CD14-positive monocyte (primary cell): ENCODE results near the gene COQ7. TPM values are rescaled to one million over a fixed set of nuclear protein-coding genes. Genes with fewer than 3 reads are reported as not detected.

Source experiments
- DNase-seq, 3 donors: peaks; one replicate each; pipeline ENCODE4 v3.0.0-alpha.2; 2011 to 2022
- H2AFZ ChIP-seq: 2 replicates; pipeline ENCODE4 v1.6.0; 2012; ENCODE audit warnings: mild to moderate bottlenecking, low read depth, low read length, inconsistent platforms; ENCODE audit not compliant: insufficient read depth, poor library complexity, severe bottlenecking
- H3K27ac ChIP-seq, 2 donors: 1 replicate in 1 of 2; 2 replicates in 1 of 2; pipeline ENCODE4 v1.5.1; 2012 to 2013; ENCODE audit warnings: low read length in 2 of 2, control low read depth in 1 of 2, inconsistent platforms in 1 of 2, low read depth in 1 of 2, mild to moderate bottlenecking in 1 of 2
- H3K27me3 ChIP-seq, 2 donors: one replicate each; pipeline versions ENCODE4 v1.6.0 to v1.6.1; 2011 to 2013; ENCODE audit warnings: low read length in 2 of 2; ENCODE audit not compliant: control insufficient read depth in 2 of 2, insufficient read depth in 2 of 2
- H3K36me3 ChIP-seq, 2 donors: replicated peaks in 1 of 2; 1 replicate in 1 of 2; 2 replicates in 1 of 2; pipeline versions ENCODE4 v1.5.1 to v1.6.1; 2012 to 2013; ENCODE audit warnings: low read length in 2 of 2, control low read depth in 1 of 2, inconsistent platforms in 1 of 2, mild to moderate bottlenecking in 1 of 2; ENCODE audit not compliant: insufficient read depth in 2 of 2, control insufficient read depth in 1 of 2
- H3K4me1 ChIP-seq, 2 donors: 1 replicate in 1 of 2; 2 replicates in 1 of 2; pipeline versions ENCODE4 v1.5.1 to v1.6.1; 2012 to 2013; ENCODE audit warnings: low read length in 2 of 2, control low read depth in 1 of 2, inconsistent platforms in 1 of 2, mild to moderate bottlenecking in 1 of 2, moderate library complexity in 1 of 2; ENCODE audit not compliant: insufficient read depth in 2 of 2, control insufficient read depth in 1 of 2
- H3K4me2 ChIP-seq: replicated peaks from 2 replicates; pipeline ENCODE3; 2012; ENCODE audit warnings: low read length, moderate library complexity, mild to moderate bottlenecking; ENCODE audit not compliant: poor library complexity, severe bottlenecking; ENCODE audit errors: extremely low read depth
- H3K4me3 ChIP-seq, 3 experiments: fragments of 200-600 bp in 1 of 3; sonication (generic) in 1 of 3; replicated peaks in 1 of 3; 1 replicate in 2 of 3; 2 replicates in 1 of 3; pipeline ENCODE4 v1.5.1; 2011 to 2013; ENCODE audit warnings: low read length in 3 of 3, mild to moderate bottlenecking in 3 of 3, control low read depth in 2 of 3, low read depth in 2 of 3, inconsistent platforms in 1 of 3, moderate library complexity in 1 of 3
- H3K79me2 ChIP-seq: 2 replicates; pipeline ENCODE4 v1.6.0; 2012; ENCODE audit warnings: mild to moderate bottlenecking, control low read depth, inconsistent platforms, low read length, moderate library complexity; ENCODE audit not compliant: insufficient read depth
- H3K9ac ChIP-seq: 2 replicates; pipeline ENCODE4 v1.6.0; 2017; ENCODE audit warnings: low read length, mild to moderate bottlenecking; ENCODE audit not compliant: insufficient read depth, poor library complexity, severe bottlenecking
- H3K9me3 ChIP-seq, 2 donors: replicated peaks in 1 of 2; 1 replicate in 1 of 2; 2 replicates in 1 of 2; pipeline versions ENCODE4 v1.5.1 to v1.6.1; 2012 to 2013; ENCODE audit warnings: low read length in 2 of 2, control low read depth in 1 of 2; ENCODE audit not compliant: control insufficient read depth in 1 of 2, insufficient read depth in 1 of 2
- H4K20me1 ChIP-seq: 2 replicates; pipeline ENCODE4 v1.6.0; 2012; ENCODE audit warnings: mild to moderate bottlenecking, low read length, control low read depth, moderate library complexity; ENCODE audit not compliant: insufficient read depth
- H3K27ac Mint-ChIP-seq, 7 donors: one replicate each; pipeline ENCODE4 v1.8.0; 2020; ENCODE audit warnings: mild to moderate bottlenecking in 7 of 7, mixed read lengths in 7 of 7, moderate library complexity in 6 of 7, inconsistent platforms in 2 of 7
- H3K27me3 Mint-ChIP-seq, 3 donors: one replicate each; pipeline ENCODE4 v1.8.0; 2021 to 2022; ENCODE audit warnings: low read depth in 3 of 3, mild to moderate bottlenecking in 3 of 3, mixed read lengths in 3 of 3, moderate library complexity in 3 of 3, inconsistent platforms in 1 of 3
- H3K36me3 Mint-ChIP-seq, 2 donors: one replicate each; pipeline ENCODE4 v1.8.0; 2020; ENCODE audit warnings: mixed read lengths in 2 of 2, inconsistent platforms in 1 of 2, mild to moderate bottlenecking in 1 of 2
- H3K4me1 Mint-ChIP-seq: one replicate; pipeline ENCODE4 v1.8.0; 2020; ENCODE audit warnings: mild to moderate bottlenecking, mixed read lengths
- H3K4me3 Mint-ChIP-seq, 2 donors: one replicate each; pipeline ENCODE4 v1.8.0; 2020; ENCODE audit warnings: mild to moderate bottlenecking in 2 of 2, mixed read lengths in 2 of 2, moderate library complexity in 1 of 2
- H3K9me3 Mint-ChIP-seq, 7 donors: one replicate each; pipeline ENCODE4 v1.8.0; 2020 to 2022; ENCODE audit warnings: mixed read lengths in 7 of 7, mild to moderate bottlenecking in 6 of 7, moderate library complexity in 6 of 7, inconsistent platforms in 2 of 7
- CTCF ChIP-seq: fragments of 200-600 bp; IDR thresholded peaks from one replicate; pipeline ENCODE4 v1.8.0; 2022; ENCODE audit warnings: antibody characterized with exemption, mild to moderate bottlenecking
- WGBS: methylation state at CpG from one replicate; pipeline ENCODE4 v1.1.5; 2013; ENCODE audit warnings: missing lambda C conversion rate; ENCODE audit not compliant: insufficient coverage; 5-methylcytosine and 5-hydroxymethylcytosine counted together
- intact Hi-C, 2 donors: fragments of 100-400 bp; cut with micrococcal nuclease; formaldehyde crosslinking; loops; one replicate each; pipeline versions ENCODE4 v1.15.0 to v1.15.1; 2023
- polyA plus RNA-seq, 3 donors: library from polyadenylated mRNA; depleted of rRNA in 1 of 3; unstranded in 2 of 3; stranded (reverse) in 1 of 3; fragments of 300-500 nt in 2 of 3; fragments of >200 nt in 1 of 3; fragmentation: Illumina TruSeq in 2 of 3; gene quantifications; 1 replicate in 2 of 3; 2 replicates in 1 of 3; pipeline ENCODE4 v1.2.3, GENCODE V29; 2012 to 2021

The COQ7 gene
- polyA plus RNA-seq, 3 donors = 6.5 to 13.3 (median 12.2) TPM

- TF ChIP-seq CTCF = no peak
- no peaks in the 10 kb centered on the region for H3K79me2 ChIP-seq
- Mint-ChIP-seq H3K4me3 (no peak overlapping the region), H3K36me3 (peaks cover 3% of the 10 kb centered on the region in 2 donors), H3K27me3 (no peaks in the 10 kb centered on the region), H3K4me1 (peaks cover 54% of the 10 kb centered on the region), H3K27ac (no peak overlapping the region), H3K9me3 (peaks cover 0 to 12% (median 4%) of the 10 kb centered on the region in 7 donors)
- peaks cover 0 to 6% of the 10 kb centered on the region in 2 donors for H3K9me3 ChIP-seq
- H3K4me1 ChIP-seq = peaks cover 52 to 59% of the 10 kb centered on the region in 2 donors
- WGBS = no CpG with 5 or more reads among the region's 7 CpGs
- no peak overlapping the region for H3K27ac ChIP-seq
- H3K27me3 ChIP-seq = no peaks in the 10 kb centered on the region
- no peak overlapping the region for H3K9ac ChIP-seq
- intact Hi-C loops = no loop called here
- no peaks in the 10 kb centered on the region for H3K36me3 ChIP-seq
- DNase-seq = no peak
- no peaks in the 10 kb centered on the region for H4K20me1 ChIP-seq
- H3K4me3 ChIP-seq = no peak overlapping the region
- H2AFZ ChIP-seq = no peak overlapping the region
- H3K4me2 ChIP-seq = no peak overlapping the region
Observed at GRCh38 chr16:19128454-19129200, 61.2 kb downstream of the COQ7 start.

Other genes starting within 250 kb of the COQ7 start
- gene SMG1, start 141.2 kb upstream of the COQ7 start, polyA plus RNA-seq = 10 to 100 TPM in 1 of 3 donors, 1 to 10 TPM in 2; 2.4 to 31.8 (median 7.1) TPM
- not detected for gene TMC7, start 83.7 kb upstream of the COQ7 start, polyA plus RNA-seq
- 1 to 10 TPM; 7.9 to 9.0 (median 8.2) TPM for gene ITPRIPL2, start 46.4 kb downstream of the COQ7 start, polyA plus RNA-seq
- 1 to 10 TPM in 2 of 3 donors, under 1 TPM in 1; 0.81 to 4.9 (median 1.1) TPM for gene SYT17, start 100.6 kb downstream of the COQ7 start, polyA plus RNA-seq
- not detected for gene CLEC19A, start 218.1 kb downstream of the COQ7 start, polyA plus RNA-seq